NCI-H146 (cell line): ENCODE data around the gene PNPLA7.
"Not testable (repeated sequence)": the region's sequence is repeated elsewhere in the genome, so short reads cannot be mapped to it uniquely, and the experiment has no call there.

Source experiments
- DNase-seq: peaks from one replicate; lab custom pipeline; 2025; lab: John Stamatoyannopoulos, UW

The PNPLA7 gene

DNA sequence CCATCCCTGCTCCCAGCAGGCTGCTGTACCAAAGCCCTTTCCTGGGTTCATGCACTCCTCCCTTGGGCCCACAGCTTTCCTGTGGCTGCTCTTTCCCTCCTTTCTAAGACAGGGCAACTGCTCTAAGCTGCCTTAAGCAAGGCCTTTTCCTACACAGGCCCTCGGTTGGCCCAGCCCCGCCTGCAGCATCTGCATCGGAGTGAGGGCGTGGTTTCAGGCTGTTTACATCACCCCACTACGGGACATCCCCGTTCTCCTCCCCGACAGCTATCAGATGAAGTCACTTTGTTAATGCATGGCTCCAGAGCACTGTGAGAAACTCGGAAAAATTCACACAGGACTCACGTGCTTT lies 25.1 kb upstream of the PNPLA7 start:
- no peak for DNase-seq

DNA sequence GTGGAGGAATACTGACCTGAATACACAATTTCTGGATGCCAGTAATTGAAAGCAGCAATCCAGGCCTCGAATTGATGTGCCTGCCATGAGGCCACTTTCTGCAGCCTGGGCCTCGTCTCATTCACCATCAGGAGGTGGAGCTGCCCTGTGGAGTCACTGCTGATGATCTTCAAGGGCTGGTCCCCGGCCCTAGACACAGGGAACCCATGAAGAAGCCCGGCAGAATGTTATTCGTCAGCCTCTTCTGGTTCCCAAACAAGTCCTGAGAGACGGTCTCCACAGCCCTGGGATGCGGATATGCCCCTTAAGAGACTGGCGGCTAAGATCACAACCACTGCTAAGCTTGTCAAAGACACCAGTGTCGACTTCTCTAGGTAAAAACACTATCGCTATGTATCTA lies 24.0 kb upstream of the PNPLA7 start:
- no peak for DNase-seq

DNA sequence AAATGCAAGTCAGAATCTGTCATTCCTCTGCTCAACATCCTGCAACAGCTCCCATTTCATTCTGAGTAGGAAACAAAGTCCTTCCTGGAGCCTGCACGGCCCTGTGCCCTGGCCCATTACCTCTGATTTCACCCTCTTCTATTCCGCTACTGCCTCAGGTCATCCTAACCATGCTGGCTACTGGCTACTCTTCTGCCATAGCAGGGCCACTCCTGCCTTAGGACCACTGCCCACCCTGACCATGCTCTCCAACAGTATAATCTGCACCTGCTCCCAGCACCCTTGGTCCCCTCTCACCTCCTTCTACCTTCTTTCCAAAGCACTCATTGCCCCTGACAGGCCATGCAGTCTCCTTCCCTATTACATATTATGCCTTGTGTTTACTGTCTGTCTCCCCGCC lies 20.4 kb upstream of the PNPLA7 start:
- DNase-seq = no peak

DNA sequence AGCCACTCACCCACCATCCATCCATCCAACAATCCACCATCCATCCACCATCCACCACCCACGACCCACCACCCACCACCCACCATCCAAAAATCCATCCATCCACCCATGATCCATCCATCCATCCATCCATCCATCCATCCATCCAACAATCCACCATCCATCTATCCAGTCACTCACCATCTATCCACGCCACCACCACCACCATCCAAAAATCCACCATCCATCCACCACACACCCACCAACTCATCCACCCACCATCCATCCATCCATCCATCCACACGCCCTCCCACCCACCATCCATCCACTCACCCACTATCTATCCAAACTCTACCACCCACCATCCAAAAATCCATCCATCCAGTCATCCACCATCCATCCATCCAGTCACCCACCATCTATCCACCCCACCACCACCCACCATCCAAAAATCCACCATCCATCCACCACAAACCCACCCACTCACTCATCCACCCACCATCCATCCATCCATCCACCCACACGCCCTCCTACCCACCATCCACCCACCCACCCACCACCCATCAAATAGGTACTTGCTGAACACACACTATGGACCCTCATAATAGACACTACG lies 19.5 kb upstream of the PNPLA7 start:
- DNase-seq = no peak

DNA sequence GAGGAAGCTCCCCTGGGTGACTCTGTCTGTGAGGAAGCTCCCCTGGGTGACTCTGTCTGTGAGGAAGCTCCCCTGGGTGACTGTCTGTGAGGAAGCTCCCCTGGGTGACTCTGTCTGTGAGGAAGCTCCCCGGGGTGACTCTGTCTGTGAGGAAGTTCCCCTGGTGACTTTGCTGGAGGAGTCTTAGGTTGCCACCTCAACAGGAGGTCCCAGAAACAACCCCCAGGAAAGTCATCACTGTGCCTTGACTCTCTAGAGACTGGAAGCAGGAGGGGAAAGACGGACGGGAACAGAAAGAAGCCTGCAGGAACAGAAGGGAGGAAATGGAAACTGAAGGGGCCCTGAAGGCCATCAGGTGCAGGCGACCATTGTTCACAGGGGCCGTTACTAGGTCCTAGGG lies 18.2 kb upstream of the PNPLA7 start:
- not testable (repeated sequence) for DNase-seq

DNA sequence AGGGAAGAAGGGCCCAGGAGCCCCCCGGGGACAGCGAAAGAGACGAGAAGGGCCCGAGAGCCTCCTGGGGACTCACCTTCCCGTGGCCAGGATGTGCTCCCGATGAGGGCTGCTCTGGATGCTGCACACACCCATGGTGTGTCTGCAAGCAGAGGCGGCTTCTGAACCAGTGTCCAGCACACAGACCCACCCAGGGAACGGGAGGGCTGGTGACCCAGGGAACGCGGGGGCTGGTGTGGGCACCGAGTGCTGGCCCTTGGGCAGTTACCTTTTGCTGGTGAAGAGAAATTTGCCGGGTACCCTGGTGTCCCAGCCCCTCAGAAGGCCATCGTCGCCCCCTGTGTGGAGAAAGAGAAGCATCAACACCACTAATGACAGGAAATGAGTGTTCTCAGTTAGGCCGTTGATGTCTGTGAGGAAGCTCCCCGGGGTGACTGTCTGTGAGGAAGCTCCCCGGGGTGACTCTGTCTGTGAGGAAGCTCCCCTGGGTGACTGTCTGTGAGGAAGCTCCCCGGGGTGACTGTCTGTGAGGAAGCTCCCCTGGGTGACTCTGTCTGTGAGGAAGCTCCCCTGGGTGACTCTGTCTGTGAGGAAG lies 14.7 kb upstream of the PNPLA7 start:
- DNase-seq = no peak

DNA sequence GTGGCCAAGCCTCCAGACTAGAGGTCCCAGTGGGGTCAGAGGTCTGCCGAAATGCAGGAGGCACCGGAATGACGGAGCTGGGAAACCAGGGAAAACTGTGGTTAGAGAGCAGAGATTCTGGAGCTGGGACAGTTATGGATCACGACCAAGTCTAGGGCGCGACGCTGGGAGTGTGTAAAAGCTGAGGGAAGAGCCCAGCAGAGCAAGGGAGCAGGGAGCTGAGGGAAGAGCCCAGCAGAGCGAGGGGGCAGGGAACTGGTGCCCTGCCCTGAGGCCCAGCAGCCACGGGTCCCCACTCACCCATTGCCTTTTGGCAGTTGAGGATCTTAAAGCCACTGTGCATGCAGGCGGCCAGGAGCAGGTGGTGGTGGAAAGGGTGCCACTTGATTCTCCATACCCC lies 13.9 kb upstream of the PNPLA7 start:
- DNase-seq = no peak

DNA sequence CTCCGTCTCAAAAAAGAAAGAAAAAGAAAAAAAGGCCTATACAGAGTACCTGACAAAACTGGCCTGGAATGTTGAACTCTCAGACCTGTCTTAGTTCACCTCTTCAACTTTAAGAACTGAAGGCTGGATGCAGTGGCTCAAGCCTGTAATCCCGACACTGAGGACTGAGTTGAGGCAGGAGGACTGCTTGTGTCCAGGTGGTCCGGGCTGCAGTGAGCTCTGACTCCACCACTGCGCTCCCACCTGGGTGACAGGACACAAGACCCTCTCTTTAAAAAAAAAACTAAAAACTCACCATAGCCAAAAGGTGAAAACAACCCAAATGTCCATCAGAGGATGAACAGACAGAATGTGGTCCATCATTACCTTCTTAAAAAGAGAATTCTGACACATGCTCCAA lies 7.9 kb upstream of the PNPLA7 start:
- no peak for DNase-seq

DNA sequence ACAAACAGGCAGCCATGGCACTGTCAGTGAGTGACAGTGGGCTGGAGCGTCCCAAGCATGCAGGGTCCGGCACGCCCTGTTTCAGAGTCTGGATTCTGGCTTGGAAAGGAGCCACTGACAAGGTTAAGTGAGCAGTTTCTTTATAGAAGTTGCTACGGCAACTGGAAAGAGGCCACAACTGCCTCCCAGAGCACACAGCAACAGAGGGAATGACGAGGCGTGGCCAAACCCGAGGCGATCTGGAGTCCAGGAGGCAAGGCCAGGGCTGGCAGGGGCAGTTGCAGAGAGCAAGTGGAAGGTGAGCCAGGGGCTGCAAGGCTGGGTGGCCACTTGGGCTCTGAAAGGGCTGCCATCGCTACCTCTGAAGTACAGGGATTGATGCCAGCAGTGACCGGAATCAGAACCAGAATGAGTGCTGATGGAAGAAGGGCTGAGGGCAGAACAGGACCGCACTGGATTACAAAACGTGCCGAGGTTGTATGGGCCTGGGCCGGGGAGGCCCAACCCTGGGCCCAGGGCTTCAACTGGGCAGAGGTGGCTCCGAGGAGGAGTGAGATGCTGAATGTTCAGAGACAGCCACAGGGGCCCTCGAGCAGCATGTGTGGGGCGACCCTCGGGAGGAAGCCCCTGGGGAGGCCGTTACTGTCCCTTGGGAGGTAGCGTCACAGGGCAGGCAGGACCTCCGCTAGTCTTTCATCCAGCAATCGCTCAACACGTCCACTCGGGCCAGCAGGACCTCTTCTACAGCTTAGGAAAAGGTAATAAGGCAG lies 6.1 kb upstream of the PNPLA7 start:
- DNase-seq = no peak

DNA sequence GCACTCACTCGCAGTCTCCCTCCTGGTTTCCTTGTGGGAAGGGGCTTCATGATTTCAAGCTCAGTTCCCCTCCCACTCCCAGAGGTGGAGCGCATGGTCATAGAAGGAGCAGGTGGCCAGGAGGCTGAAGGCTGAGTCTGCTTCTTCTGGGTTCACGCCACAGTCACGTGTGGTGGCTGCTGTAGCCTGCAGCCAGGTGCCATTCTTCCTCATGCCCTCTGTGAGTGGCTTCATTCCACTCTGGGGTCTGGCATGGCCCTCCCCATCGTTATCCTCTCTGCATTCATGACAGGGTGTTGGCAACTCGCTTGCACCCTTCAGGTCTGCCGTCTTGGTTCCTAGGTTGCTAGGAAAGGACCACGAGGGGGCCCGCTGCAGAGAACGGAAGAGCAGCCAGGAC lies 5.0 kb upstream of the PNPLA7 start:
- DNase-seq = no peak

DNA sequence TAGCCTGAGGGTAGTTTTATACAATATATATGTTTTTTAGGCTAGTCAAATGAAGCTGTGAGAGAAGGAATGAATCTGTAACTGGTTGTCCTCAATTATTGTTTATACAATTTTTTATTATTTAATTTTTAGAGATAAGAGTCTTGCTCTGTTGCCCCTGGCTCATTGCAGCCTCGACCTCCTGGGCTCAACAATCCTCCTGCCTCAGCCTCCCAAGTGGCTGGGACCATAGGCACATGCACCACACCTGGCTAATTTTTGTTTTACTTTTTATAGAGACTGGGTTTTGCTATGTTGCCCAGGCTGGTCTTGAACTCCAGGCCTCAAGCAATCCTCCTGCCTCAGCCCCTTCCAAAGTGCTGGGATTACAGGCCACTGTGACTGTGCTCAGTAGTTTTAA lies 4.1 kb upstream of the PNPLA7 start:
- DNase-seq = no peak

DNA sequence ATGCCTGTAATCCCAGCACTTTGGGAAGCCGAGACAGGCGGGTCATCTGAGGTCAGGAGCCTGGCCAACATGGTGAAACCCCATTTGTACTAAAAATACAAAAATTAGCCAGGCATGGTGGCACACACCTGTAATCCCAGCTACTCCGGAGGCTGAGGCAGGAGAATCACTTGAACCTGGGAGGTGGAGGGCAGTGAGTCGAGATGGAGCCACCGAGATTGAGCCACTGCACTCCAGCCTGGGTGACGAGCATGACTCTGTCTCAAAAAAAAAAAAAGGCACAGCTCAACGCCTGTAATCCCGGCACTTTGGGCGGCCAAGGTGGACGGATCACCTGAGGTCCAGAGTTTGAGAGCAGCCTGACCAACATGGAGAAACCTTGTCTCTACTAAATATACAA lies 3.5 kb upstream of the PNPLA7 start:
- DNase-seq = not testable (repeated sequence)

DNA sequence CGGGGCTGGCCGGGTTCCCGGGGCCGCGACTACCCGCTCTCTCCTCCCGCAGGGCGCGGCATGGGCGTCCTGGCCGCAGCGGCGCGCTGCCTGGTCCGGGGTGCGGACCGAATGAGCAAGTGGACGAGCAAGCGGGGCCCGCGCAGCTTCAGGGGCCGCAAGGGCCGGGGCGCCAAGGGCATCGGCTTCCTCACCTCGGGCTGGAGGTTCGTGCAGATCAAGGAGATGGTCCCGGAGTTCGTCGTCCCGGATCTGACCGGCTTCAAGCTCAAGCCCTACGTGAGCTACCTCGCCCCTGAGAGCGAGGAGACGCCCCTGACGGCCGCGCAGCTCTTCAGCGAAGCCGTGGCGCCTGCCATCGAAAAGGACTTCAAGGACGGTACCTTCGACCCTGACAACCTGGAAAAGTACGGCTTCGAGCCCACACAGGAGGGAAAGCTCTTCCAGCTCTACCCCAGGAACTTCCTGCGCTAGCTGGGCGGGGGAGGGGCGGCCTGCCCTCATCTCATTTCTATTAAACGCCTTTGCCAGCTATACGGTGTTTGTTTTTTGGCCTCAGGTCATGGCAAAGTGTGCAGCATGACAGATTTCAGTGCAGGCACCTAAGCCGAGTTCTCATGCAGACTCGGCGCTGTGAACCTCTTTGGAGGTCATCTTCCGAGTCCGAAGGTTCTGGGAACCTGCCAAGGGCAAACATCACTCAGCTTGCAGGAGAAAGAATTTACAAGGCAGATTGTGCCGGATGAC lies 2.0 kb upstream of the PNPLA7 start:
- peak; percentile 30 for DNase-seq

DNA sequence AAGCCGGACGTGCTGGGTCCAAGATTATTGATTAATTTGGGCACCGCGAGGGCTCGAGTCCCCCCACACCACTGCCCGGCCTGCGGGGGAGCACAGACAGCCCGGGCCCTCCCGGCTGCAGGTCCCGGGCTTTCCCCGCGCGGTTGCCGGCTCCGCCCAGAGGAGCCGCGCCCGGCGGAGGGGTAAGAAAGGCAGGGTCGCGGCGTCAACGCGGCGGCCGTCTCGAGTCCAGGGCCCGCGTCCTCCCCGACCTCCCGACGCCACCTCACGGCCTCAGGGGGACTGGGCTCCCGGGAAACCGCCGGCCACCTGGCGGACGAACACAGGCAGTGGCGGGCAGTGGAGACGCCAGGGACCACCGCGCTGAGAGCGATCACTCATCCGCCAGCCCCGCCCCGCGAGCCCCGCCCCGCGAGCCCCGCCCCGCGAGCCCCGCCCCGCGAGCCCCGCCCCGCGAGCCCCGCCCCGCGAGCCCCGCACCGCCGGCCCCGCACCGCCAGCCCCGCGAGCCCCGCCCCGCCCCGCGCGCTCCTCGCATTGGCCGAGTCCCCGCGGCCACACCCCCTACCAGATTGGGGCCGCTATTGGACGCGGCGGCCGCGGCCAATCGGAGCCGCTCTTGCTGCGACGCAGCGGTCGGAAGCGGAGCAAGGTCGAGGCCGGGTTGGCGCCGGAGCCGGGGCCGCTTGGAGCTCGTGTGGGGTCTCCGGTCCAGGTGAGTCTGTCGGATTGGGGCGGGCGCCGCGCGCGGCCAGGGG lies 1.2 kb upstream of the PNPLA7 start, which contains the start of gene MRPL41:
Gene MRPL41, plus strand, starts transcription at position 616 of the 758 bp plus-strand sequence. CDS start 203 bp downstream, outside the sequence.
- DNase-seq = peak; percentile 86

DNA sequence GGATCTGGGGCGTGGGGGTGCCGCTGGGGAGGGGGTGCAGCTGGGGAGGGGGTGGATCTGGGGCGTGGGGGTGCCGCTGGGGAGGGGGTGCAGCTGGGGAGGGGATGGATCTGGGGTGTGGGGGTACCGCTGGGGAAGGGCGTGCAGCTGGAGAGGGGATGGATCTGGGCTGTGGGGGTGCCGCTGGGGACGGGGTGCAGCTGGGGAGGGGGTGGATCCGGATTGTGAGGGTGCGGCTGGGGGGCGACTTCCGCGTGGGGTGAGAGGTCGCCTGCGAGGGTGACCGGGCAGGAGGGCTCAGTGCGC lies 709 bp upstream of the PNPLA7 start:
- DNase-seq = not testable (repeated sequence)

DNA sequence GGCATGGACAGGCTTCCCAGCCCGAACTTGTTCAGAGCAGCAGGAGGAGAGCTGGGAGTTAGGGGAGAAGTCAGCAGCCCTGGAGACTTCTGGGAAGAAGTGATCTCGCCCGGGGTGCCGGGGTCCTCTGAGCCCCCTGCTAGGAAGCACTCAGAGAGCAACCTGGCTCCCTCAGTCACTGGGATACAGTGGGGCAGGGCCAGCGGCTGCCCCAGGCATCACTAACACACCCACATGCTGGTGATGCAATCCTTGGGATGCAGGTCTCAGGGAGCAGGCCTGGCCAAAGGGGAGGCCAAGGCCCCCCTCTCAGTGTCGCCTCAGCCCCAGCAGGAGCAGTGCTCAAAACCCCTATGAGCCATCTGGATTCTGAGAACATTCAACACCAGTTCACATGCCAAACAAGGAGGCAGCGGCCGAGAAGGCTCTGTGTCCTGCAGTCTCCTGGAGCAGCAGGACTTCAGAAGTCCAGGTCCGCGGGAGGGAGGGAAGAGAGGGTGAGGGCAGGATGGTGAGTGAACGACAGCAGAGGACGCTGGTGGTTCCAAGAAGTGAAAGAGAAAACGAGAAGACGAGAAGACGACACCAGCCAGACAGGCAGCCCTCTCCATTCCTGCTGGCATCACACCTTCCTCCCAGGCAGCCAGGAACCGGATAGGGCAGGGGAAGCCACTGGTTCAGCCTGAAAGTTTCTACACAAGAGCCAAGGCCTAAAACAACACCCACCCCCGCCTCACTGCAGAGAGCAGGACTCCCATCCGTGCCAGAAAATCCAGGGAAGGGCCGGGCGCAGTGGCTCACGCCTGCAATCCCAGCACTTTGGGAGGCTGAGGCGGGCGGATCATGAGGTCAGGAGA lies 2.3 kb downstream of the PNPLA7 start:
- DNase-seq = no peak

DNA sequence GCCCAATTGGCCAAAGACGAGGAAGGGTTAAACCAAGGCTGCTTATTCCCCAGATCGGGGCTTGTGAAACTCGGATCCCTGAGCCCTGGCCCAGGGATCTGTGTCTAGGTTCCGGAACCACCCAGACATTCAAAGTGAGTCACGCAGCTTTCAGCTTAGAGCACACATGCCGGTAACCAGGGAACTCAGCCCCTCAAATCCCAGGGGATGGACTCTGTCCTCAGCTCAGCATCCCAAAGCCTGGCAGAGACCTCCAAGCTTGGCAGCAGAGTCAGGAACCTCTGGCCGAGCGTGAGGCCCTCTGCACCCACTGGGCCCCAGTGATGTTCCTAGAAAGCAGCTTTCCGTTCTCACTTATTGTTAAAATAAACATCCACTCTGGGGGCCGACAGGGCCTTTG lies 5.1 kb downstream of the PNPLA7 start:
- no peak for DNase-seq

DNA sequence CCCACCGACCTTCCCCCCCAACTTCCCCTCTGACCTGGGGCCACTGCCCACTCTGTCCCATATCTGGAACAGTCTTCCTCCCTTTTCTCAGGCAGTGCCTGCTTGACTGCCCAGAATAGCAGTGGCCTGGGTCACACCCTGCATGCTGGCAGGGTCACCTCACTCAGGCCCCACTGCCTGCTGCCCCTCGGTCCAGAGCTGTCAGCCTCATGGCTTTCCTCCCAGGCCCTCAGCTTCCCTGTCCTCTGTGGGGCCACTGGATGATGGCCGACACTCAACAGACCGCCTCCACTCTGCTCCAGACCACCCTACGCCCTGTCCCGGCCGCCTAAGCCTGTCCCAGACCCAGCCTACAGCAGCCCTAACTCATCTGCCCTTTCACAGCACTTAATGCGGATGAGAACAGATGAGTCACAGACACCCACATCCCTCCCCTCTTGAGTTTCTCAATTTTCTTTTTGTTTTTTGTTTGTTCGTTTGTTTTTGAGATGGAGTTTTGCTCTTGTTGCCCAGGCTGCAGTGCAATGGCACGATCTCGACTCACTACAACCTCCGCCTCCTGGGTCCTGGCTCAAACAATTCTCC lies 5.9 kb downstream of the PNPLA7 start:
- DNase-seq = no peak

DNA sequence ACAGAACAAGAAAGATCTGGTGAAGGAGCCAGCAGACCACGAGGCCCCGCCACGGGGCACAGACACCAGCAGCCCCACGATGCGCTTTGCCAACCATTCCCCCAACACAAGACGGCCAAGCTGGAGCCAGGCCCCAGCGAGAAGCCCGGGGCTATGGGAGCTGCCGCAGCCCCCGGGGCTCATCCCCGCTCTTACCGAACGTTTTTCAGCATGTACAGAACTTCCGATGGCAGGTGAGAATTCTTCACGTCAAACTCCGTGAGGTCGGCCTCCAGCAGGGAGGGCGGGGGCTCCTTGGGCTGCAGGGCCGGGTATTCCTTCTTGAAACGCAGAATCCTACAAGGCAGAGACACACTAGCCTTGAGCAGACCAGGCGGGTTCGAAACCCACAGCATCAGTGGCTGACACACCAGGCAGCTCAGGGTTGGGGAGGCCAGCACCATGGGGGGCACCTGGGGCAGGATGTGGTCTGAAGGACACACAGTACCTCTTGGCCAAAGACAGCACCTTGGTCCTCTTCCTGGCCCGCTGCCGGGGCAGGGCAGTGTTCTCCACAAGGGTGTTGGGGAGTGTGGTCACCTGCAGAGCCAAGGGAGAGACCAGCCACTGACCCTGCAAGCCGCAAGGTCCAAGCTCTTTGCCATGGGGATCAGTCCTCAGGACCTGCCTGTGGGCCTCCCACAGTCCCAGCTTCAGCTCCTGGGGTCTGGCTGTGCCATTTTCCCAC lies 6.8 kb downstream of the PNPLA7 start:
- DNase-seq = no peak

DNA sequence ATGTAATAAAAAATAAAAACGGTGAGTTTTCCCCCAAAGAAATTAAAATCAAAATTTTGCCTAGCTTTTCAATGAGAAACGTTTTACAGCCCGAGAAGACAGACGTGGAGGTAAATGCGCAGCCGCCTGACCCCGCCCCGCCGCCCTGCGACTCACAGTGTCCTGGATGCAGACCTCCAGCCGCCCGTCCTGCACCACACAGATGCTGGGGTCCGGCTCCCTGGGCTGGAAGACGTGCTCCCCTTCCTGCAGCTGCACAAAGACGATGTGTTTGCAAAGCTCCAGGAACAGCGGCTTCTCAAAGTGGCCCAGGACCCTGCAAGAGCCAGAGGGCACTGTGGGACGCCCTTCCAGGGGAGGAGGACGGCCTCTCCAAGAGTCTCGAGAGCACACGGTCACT lies 7.7 kb downstream of the PNPLA7 start:
- no peak for DNase-seq
